KMS-11 (cell line): ENCODE data around the gene BMP5.

Source experiments
- H2AFZ ChIP-seq: fragments of 200-600 bp; sonication (generic); 2 replicates; pipeline ENCODE4 v1.6.1; 2016; ENCODE audit warnings: antibody characterized with exemption, mixed run types, low read depth
- H3K27ac ChIP-seq: fragments of 200-600 bp; sonication (generic); 2 replicates; pipeline ENCODE4 v1.6.1; 2016; ENCODE audit warnings: mild to moderate bottlenecking, mixed run types
- H3K27me3 ChIP-seq: fragments of 200-600 bp; sonication (generic); 2 replicates; pipeline ENCODE4 v1.6.1; 2017; ENCODE audit warnings: mild to moderate bottlenecking, low read depth, mixed run types, moderate library complexity; ENCODE audit not compliant: insufficient read depth
- H3K36me3 ChIP-seq: fragments of 200-600 bp; sonication (generic); 2 replicates; pipeline ENCODE4 v1.6.1; 2017; ENCODE audit warnings: mild to moderate bottlenecking, mixed run types; ENCODE audit not compliant: insufficient read depth
- H3K4me1 ChIP-seq: fragments of 200-600 bp; sonication (generic); 2 replicates; pipeline ENCODE4 v1.6.1; 2016; ENCODE audit warnings: mild to moderate bottlenecking, low read depth, mixed run types; ENCODE audit not compliant: poor library complexity, severe bottlenecking
- H3K4me2 ChIP-seq: fragments of 200-600 bp; sonication (generic); 2 replicates; pipeline ENCODE4 v1.7.0; 2016; ENCODE audit warnings: mild to moderate bottlenecking, mixed run types
- H3K4me3 ChIP-seq: fragments of 200-600 bp; sonication (generic); IDR thresholded peaks from 2 replicates; pipeline ENCODE4 v1.6.1; 2017; ENCODE audit warnings: low read depth, low read length, mixed read lengths; ENCODE audit not compliant: insufficient read depth
- H3K79me2 ChIP-seq: fragments of 200-600 bp; sonication (generic); 2 replicates; pipeline ENCODE4 v1.6.1; 2016; ENCODE audit warnings: low read depth, mixed run types; ENCODE audit not compliant: insufficient read depth
- H3K9ac ChIP-seq: fragments of 200-600 bp; sonication (generic); 2 replicates; pipeline ENCODE4 v1.6.1; 2016; ENCODE audit warnings: mild to moderate bottlenecking, mixed run types
- H4K20me1 ChIP-seq: fragments of 200-600 bp; sonication (generic); 2 replicates; pipeline ENCODE4 v1.6.1; 2016; ENCODE audit warnings: mild to moderate bottlenecking, mixed run types; ENCODE audit not compliant: insufficient read depth
- TF ChIP-seq, protein P1 (sequence below): fragments of 200-600 bp; sonication (generic); conservative IDR thresholded peaks from 2 replicates; pipeline ENCODE4 v1.6.1; 2017; ENCODE audit warnings: low read depth, mild to moderate bottlenecking, antibody characterized with exemption, low read length, moderate library complexity, mixed read lengths

The BMP5 gene

DNA sequence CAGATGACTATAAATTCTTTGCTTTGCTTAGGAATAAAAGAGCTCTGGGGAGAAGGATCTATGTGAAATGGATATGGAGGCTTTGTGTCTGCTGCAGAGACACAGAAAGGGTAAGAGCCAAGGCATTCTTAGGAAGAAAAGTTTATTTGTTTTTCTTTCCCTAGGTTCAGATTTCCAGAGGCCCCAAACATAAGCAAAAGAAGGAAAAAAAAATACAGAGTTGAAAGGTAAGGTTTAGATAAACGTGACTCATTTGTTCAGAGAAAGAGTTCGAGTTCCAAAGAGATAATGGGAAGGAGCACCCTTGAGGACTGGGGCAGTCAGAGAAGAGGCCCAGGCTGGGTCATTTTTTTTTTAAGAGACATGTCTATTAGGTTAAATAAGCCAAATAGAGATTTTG lies 27.4 kb upstream of the BMP5 start:
- no peak overlapping the region for H3K9ac ChIP-seq
- no peak overlapping the region for H2AFZ ChIP-seq
- H3K4me3 ChIP-seq, result no peak overlapping the region
- no peak overlapping the region for H3K27ac ChIP-seq
- TF ChIP-seq, protein P1, sequence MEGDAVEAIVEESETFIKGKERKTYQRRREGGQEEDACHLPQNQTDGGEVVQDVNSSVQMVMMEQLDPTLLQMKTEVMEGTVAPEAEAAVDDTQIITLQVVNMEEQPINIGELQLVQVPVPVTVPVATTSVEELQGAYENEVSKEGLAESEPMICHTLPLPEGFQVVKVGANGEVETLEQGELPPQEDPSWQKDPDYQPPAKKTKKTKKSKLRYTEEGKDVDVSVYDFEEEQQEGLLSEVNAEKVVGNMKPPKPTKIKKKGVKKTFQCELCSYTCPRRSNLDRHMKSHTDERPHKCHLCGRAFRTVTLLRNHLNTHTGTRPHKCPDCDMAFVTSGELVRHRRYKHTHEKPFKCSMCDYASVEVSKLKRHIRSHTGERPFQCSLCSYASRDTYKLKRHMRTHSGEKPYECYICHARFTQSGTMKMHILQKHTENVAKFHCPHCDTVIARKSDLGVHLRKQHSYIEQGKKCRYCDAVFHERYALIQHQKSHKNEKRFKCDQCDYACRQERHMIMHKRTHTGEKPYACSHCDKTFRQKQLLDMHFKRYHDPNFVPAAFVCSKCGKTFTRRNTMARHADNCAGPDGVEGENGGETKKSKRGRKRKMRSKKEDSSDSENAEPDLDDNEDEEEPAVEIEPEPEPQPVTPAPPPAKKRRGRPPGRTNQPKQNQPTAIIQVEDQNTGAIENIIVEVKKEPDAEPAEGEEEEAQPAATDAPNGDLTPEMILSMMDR, result no peak
- H3K4me2 ChIP-seq, result no peak overlapping the region
- H3K27me3 ChIP-seq, result no peaks in the 10 kb centered on the region
- no peaks in the 10 kb centered on the region for H4K20me1 ChIP-seq
- H3K4me1 ChIP-seq, result no peaks in the 10 kb centered on the region
- H3K36me3 ChIP-seq, result no peaks in the 10 kb centered on the region
- H3K79me2 ChIP-seq, result no peaks in the 10 kb centered on the region

DNA sequence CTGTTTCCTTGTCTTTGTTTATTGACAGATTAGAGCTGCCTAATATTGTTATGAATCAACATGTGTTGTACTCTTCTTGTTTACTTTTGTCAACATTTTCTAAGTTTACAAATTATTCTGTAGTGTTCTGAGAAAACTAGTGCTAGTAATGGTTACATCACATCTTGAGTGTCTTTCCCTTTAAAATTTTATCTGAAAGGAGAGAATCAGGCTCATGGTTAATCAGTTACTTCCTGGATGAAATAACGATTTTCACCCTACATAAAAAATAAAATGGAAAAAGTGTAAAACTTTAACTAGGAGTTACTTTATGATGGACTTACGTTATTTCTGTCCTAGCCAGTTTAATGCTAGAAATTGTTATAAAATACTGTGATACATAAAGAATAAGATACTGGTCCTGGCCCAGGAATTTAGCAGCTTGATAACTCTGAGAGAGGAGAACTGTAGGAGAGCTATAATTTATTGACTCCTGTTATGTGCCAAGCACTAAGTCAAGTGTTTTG lies 26.4 kb upstream of the BMP5 start:
- Histone ChIP-seq H3K4me3 (no peak overlapping the region), H3K79me2 (no peaks in the 10 kb centered on the region), H3K4me2 (no peak overlapping the region), H3K27me3 (no peaks in the 10 kb centered on the region), H4K20me1 (no peaks in the 10 kb centered on the region), H3K4me1 (no peaks in the 10 kb centered on the region), H3K27ac (no peak overlapping the region), H3K36me3 (no peaks in the 10 kb centered on the region), H3K9ac (no peak overlapping the region), H2AFZ (no peak overlapping the region)
- TF ChIP-seq, protein P1, result no peak

DNA sequence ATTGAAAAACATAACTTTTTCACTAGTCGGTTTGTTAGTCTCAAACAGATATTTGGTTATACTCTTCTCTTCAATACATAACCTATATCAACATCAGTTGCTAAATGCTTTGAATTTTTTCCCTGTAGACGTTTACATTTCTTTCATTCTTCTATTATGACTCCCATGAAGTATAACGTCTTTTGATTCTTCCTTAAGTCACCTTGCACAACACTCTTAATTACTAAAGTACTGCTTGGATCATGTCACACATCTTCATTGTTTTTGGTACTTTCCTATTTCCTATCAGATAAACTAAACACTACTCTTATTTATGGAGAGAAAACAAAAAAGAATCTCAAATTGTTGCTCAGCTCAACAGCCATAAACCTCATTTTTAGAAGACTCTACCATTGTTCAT lies 23.0 kb upstream of the BMP5 start:
- Histone ChIP-seq H3K27ac (no peak overlapping the region), H3K27me3 (no peaks in the 10 kb centered on the region), H3K36me3 (no peaks in the 10 kb centered on the region), H3K4me3 (no peak overlapping the region), H3K4me2 (no peak overlapping the region), H2AFZ (no peak overlapping the region), H3K4me1 (no peaks in the 10 kb centered on the region), H3K9ac (no peak overlapping the region), H3K79me2 (no peaks in the 10 kb centered on the region), H4K20me1 (no peaks in the 10 kb centered on the region)
- TF ChIP-seq, protein P1, result no peak

DNA sequence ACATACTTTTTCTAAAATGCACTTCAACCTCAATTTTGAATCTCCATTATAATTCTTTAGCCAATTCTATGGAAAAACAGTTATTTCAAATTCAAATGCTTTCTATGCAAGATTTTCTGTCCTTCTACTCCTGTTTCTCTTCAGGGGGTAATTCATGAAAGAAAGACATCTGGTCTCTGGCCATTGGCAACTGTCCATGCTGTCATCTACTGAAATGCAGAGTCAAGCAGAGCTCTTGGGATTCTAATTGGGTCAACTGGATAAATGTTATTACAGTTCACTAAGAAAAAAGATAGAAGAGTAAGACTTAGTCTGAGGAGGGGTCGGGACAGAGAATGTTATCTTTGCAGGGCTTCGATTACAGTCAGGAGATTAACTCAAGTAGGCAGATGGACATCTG lies 22.0 kb upstream of the BMP5 start:
- H3K36me3 ChIP-seq, result no peaks in the 10 kb centered on the region
- no peak overlapping the region for H2AFZ ChIP-seq
- H4K20me1 ChIP-seq, result no peaks in the 10 kb centered on the region
- TF ChIP-seq, protein P1, result no peak
- no peak overlapping the region for H3K27ac ChIP-seq
- H3K27me3 ChIP-seq, result no peaks in the 10 kb centered on the region
- no peak overlapping the region for H3K4me3 ChIP-seq
- no peak overlapping the region for H3K9ac ChIP-seq
- no peaks in the 10 kb centered on the region for H3K79me2 ChIP-seq
- no peaks in the 10 kb centered on the region for H3K4me1 ChIP-seq
- no peak overlapping the region for H3K4me2 ChIP-seq
